OCI-LY1 (cell line): ENCODE results near the gene PRPF39.
A peak's percentile ranks its signal among the peaks of the same experiment; 100 is the strongest.

ENCODE experiments used
- H2AFZ ChIP-seq: fragments of 200-600 bp; sonication (generic), shearing (Covaris generic); 2 replicates; pipeline ENCODE4 v1.6.0; 2014; ENCODE audit warnings: antibody characterized with exemption, mild to moderate bottlenecking, low read length
- H3F3A ChIP-seq: fragments of 200-600 bp; sonication (generic), shearing (Covaris generic); 2 replicates; pipeline ENCODE4 v1.6.0; 2014; ENCODE audit warnings: mild to moderate bottlenecking, antibody characterized with exemption, low read length, moderate library complexity; ENCODE audit not compliant: insufficient read depth
- H3K27ac ChIP-seq: fragments of 200-600 bp; sonication (generic); 2 replicates; pipeline ENCODE4 v1.5.1; 2014; ENCODE audit warnings: low read length, mixed run types, mild to moderate bottlenecking, low read depth; ENCODE audit not compliant: poor library complexity, severe bottlenecking
- H3K27me3 ChIP-seq: fragments of 200-600 bp; sonication (generic); 2 replicates; pipeline ENCODE4 v1.6.0; 2014; ENCODE audit warnings: antibody characterized with exemption, mild to moderate bottlenecking, low read length, moderate library complexity; ENCODE audit not compliant: insufficient read depth
- H3K36me3 ChIP-seq: fragments of 200-600 bp; sonication (generic); 2 replicates; pipeline ENCODE4 v1.6.1; 2014; ENCODE audit warnings: mild to moderate bottlenecking, antibody characterized with exemption, low read length, moderate library complexity, mixed read lengths; ENCODE audit not compliant: insufficient read depth
- H3K4me1 ChIP-seq: fragments of 200-600 bp; sonication (generic); 2 replicates; pipeline ENCODE4 v1.5.1; 2014; ENCODE audit warnings: mild to moderate bottlenecking, low read length, moderate library complexity; ENCODE audit not compliant: insufficient read depth, severe bottlenecking
- H3K4me2 ChIP-seq: fragments of 200-600 bp; sonication (generic), shearing (Covaris generic); 2 replicates; pipeline ENCODE4 v1.6.1; 2014; ENCODE audit warnings: low read length
- H3K4me3 ChIP-seq: fragments of 200-600 bp; sonication (generic); 2 replicates; pipeline ENCODE4 v1.5.1; 2014; ENCODE audit warnings: low read length, low read depth, mild to moderate bottlenecking, mixed read lengths; ENCODE audit not compliant: poor library complexity, severe bottlenecking
- H3K79me2 ChIP-seq: fragments of 200-600 bp; shearing (Covaris generic); 2 replicates; pipeline ENCODE4 v1.6.1; 2016; ENCODE audit warnings: mixed run types, low read length, mixed read lengths; ENCODE audit not compliant: insufficient read depth
- H3K9ac ChIP-seq: fragments of 200-600 bp; sonication (generic), shearing (Covaris generic); 2 replicates; pipeline ENCODE4 v1.6.1; 2014; ENCODE audit warnings: mild to moderate bottlenecking, low read length, mixed read lengths
- H3K9me2 ChIP-seq: fragments of 200-600 bp; sonication (generic), shearing (Covaris generic); 2 replicates; pipeline ENCODE4 v1.6.1; 2014; ENCODE audit warnings: low read depth, mild to moderate bottlenecking, low read length, mixed read lengths
- H3K9me3 ChIP-seq: fragments of 200-600 bp; shearing (Covaris generic); 2 replicates; pipeline ENCODE4 v1.6.1; 2014; ENCODE audit warnings: low read length, mixed read lengths
- H4K20me1 ChIP-seq: fragments of 200-600 bp; sonication (generic), shearing (Covaris generic); 2 replicates; pipeline ENCODE4 v1.6.0; 2016; ENCODE audit warnings: mild to moderate bottlenecking, low read length; ENCODE audit not compliant: insufficient read depth
- CTCF ChIP-seq: fragments of 200-600 bp; sonication (generic), shearing (Covaris generic); IDR thresholded peaks from 2 replicates; pipeline ENCODE4 v1.5.1; 2017; ENCODE audit warnings: mild to moderate bottlenecking, antibody characterized with exemption, low read length, moderate library complexity, mixed read lengths
- EZH2 ChIP-seq: fragments of 200-600 bp; sonication (generic), shearing (Covaris generic); IDR thresholded peaks from 2 replicates; pipeline ENCODE4 v1.8.0; 2017; ENCODE audit warnings: borderline replicate concordance, mixed run types, mild to moderate bottlenecking, antibody characterized with exemption, low read length, moderate library complexity, mixed read lengths

The PRPF39 gene

GRCh38 chr14:45134051-45134958 lies 50.4 kb downstream of the PRPF39 start, which contains the start of gene FKBP3:
TSS of gene FKBP3 (minus strand) at chr14:45134481. CDS start at chr14:45134456, 25 bp downstream.
- peak within 1 kb of the TSS; percentile 79 for H3K27ac ChIP-seq
- peaks cover 41% of the 10 kb centered on the region for H3K79me2 ChIP-seq
- H4K20me1 ChIP-seq = no peaks in the 10 kb centered on the region
- peak within 1 kb of the TSS; percentile 97 for H2AFZ ChIP-seq
- no peaks in the 10 kb centered on the region for H3F3A ChIP-seq
- H3K27me3 ChIP-seq = no peaks in the 10 kb centered on the region
- peak within 1 kb of the TSS; percentile 94 for H3K9ac ChIP-seq
- no peaks in the 10 kb centered on the region for H3K9me2 ChIP-seq
- peaks cover 50% of the 10 kb centered on the region for H3K4me1 ChIP-seq
- H3K9me3 ChIP-seq = no peaks in the 10 kb centered on the region
- H3K4me3 ChIP-seq = peak within 1 kb of the TSS; percentile 92
- H3K36me3 ChIP-seq = peaks cover 1% of the 10 kb centered on the region; the same call in 1 of the 2 replicates
- peak within 1 kb of the TSS; percentile 90 for H3K4me2 ChIP-seq
- TF ChIP-seq EZH2 = no peak
- TF ChIP-seq CTCF = peak; percentile 55

- Histone ChIP-seq H3K4me2 (peak overlapping the region; percentile 90), H2AFZ (peak overlapping the region; percentile 97), H3F3A (no peaks in the 10 kb centered on the region), H3K9me3 (no peaks in the 10 kb centered on the region), H3K4me1 (peaks cover 58% of the 10 kb centered on the region), H4K20me1 (no peaks in the 10 kb centered on the region), H3K4me3 (peak overlapping the region; percentile 92), H3K79me2 (peaks cover 49% of the 10 kb centered on the region), H3K27me3 (no peaks in the 10 kb centered on the region), H3K9ac (peak overlapping the region; percentile 77), H3K36me3 (no peaks in the 10 kb centered on the region), H3K27ac (peak overlapping the region; percentile 79), H3K9me2 (no peaks in the 10 kb centered on the region)
- no peak for TF ChIP-seq CTCF
- no peak for TF ChIP-seq EZH2
These were observed 51.2 kb downstream of the PRPF39 start for GRCh38 chr14:45135156-45135555.

GRCh38 chr14:45135659-45136395 lies 51.9 kb downstream of the PRPF39 start, which contains the start of gene FANCM:
TSS of gene FANCM (plus strand) at chr14:45135930. CDS start at chr14:45136032, 102 bp downstream.
- H3K79me2 ChIP-seq = peaks cover 55% of the 10 kb centered on the region
- H3K9ac ChIP-seq = peak within 1 kb of the TSS; percentile 77
- H3K4me1 ChIP-seq = peaks cover 62% of the 10 kb centered on the region

More at GRCh38 chr14:45135659-45136395, 51.9 kb downstream of the PRPF39 start, which contains the start of gene FANCM:
- Histone ChIP-seq H3F3A (no peaks in the 10 kb centered on the region), H3K36me3 (no peaks in the 10 kb centered on the region), H3K27me3 (no peaks in the 10 kb centered on the region), H3K4me2 (peak within 1 kb of the TSS; percentile 90), H3K9me3 (no peaks in the 10 kb centered on the region), H3K9me2 (no peaks in the 10 kb centered on the region), H3K4me3 (peak within 1 kb of the TSS; percentile 92), H4K20me1 (no peaks in the 10 kb centered on the region), H3K27ac (peak within 1 kb of the TSS; percentile 79), H2AFZ (peak within 1 kb of the TSS; percentile 97)
- no peak for TF ChIP-seq CTCF
